DOHH2 (cell line): Measurements from ENCODE around the gene LRMDA.

Source experiments
- H3F3A ChIP-seq: fragments of 200-600 bp; sonication (generic), shearing (Covaris generic); 2 replicates; pipeline ENCODE4 v1.6.0; 2016; ENCODE audit warnings: antibody characterized with exemption, mild to moderate bottlenecking; ENCODE audit not compliant: control insufficient read depth, insufficient read depth
- H3K27ac ChIP-seq: fragments of 200-600 bp; sonication (generic); 2 replicates; pipeline ENCODE4 v1.5.1; 2014; ENCODE audit warnings: low read depth, mild to moderate bottlenecking, low read length, moderate library complexity
- H3K27me3 ChIP-seq: fragments of 200-600 bp; sonication (generic); 2 replicates; pipeline ENCODE4 v1.6.1; 2014; ENCODE audit warnings: mild to moderate bottlenecking, low read length, mixed read lengths; ENCODE audit not compliant: control insufficient read depth
- H3K36me3 ChIP-seq: fragments of 200-600 bp; sonication (generic); 2 replicates; pipeline ENCODE4 v1.6.1; 2014; ENCODE audit warnings: mild to moderate bottlenecking, low read length, moderate library complexity, mixed read lengths; ENCODE audit not compliant: control insufficient read depth
- H3K4me1 ChIP-seq: fragments of 200-600 bp; sonication (generic); 2 replicates; pipeline ENCODE4 v1.6.1; 2014; ENCODE audit warnings: mild to moderate bottlenecking, low read length, mixed read lengths; ENCODE audit not compliant: control insufficient read depth
- H3K4me2 ChIP-seq: fragments of 200-600 bp; sonication (generic); 2 replicates; pipeline ENCODE4 v1.6.0; 2014; ENCODE audit warnings: mild to moderate bottlenecking, low read length, moderate library complexity
- H3K4me3 ChIP-seq: fragments of 200-600 bp; sonication (generic); 2 replicates; pipeline ENCODE4 v1.5.1; 2014; ENCODE audit warnings: mild to moderate bottlenecking, low read length, mixed read lengths
- H3K79me2 ChIP-seq: fragments of 200-600 bp; sonication (generic); 2 replicates; pipeline ENCODE4 v1.6.1; 2014; ENCODE audit warnings: mild to moderate bottlenecking, low read length, mixed read lengths; ENCODE audit not compliant: control insufficient read depth
- H3K9me2 ChIP-seq: fragments of 200-600 bp; sonication (generic); replicated peaks from 2 replicates; pipeline ENCODE4 v1.6.1; 2014; ENCODE audit warnings: mild to moderate bottlenecking, low read length, mixed read lengths; ENCODE audit not compliant: control insufficient read depth
- H3K9me3 ChIP-seq: fragments of 200-600 bp; sonication (generic); 2 replicates; pipeline ENCODE4 v1.6.1; 2014; ENCODE audit warnings: antibody characterized with exemption, low read length, mixed read lengths; ENCODE audit not compliant: control insufficient read depth, insufficient read depth
- H4K20me1 ChIP-seq: fragments of 200-600 bp; sonication (generic); 2 replicates; pipeline ENCODE4 v1.6.0; 2014; ENCODE audit warnings: low read depth, mild to moderate bottlenecking, antibody characterized with exemption, low read length, moderate library complexity; ENCODE audit not compliant: control insufficient read depth, insufficient read depth
- EZH2phosphoT487 ChIP-seq: fragments of 200-600 bp; sonication (generic); IDR thresholded peaks from 2 replicates; pipeline ENCODE4 v1.6.1; 2017; ENCODE audit warnings: borderline replicate concordance, mild to moderate bottlenecking, antibody characterized with exemption, low read length, moderate library complexity, mixed read lengths
- TF ChIP-seq, protein P1 (sequence below): fragments of 200-600 bp; sonication (generic); IDR thresholded peaks from one replicate; pipeline ENCODE4 v1.5.1; 2014; ENCODE audit warnings: antibody characterized with exemption, mild to moderate bottlenecking, low read depth, low read length; ENCODE audit not compliant: poor library complexity, severe bottlenecking

LRMDA gene

DNA sequence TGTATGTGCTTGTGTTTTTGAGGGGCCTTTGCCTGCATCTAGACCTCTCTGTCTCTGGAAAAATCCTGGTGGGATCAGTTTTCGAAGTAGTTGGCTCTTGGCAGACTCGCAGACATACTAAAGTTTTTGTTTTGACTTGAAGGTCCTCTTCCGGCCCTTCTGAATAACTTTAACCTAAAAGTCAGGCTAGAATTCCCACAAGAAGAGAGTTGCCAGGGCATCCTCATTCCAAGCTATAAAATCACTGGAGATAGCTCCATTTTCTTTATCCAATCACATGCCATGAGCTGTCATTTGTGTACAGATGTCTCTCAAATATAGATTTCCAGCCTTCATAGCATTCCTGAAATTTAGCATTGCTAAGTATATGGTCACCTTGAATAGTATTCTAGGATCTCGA lies 967.8 kb downstream of the LRMDA start:
- H3F3A ChIP-seq: no peaks in the 10 kb centered on the region
- no peak overlapping the region for H3K4me3 ChIP-seq
- no peak overlapping the region for H3K4me2 ChIP-seq
- no peaks in the 10 kb centered on the region for H3K9me3 ChIP-seq
- H3K4me1 ChIP-seq: no peaks in the 10 kb centered on the region
- no peaks in the 10 kb centered on the region for H3K36me3 ChIP-seq
- no peaks in the 10 kb centered on the region for H3K79me2 ChIP-seq
- no peak overlapping the region for H3K27ac ChIP-seq
- TF ChIP-seq EZH2phosphoT487: no peak
- TF ChIP-seq, protein P1, sequence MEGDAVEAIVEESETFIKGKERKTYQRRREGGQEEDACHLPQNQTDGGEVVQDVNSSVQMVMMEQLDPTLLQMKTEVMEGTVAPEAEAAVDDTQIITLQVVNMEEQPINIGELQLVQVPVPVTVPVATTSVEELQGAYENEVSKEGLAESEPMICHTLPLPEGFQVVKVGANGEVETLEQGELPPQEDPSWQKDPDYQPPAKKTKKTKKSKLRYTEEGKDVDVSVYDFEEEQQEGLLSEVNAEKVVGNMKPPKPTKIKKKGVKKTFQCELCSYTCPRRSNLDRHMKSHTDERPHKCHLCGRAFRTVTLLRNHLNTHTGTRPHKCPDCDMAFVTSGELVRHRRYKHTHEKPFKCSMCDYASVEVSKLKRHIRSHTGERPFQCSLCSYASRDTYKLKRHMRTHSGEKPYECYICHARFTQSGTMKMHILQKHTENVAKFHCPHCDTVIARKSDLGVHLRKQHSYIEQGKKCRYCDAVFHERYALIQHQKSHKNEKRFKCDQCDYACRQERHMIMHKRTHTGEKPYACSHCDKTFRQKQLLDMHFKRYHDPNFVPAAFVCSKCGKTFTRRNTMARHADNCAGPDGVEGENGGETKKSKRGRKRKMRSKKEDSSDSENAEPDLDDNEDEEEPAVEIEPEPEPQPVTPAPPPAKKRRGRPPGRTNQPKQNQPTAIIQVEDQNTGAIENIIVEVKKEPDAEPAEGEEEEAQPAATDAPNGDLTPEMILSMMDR: no peak
- no peaks in the 10 kb centered on the region for H3K27me3 ChIP-seq
- no peaks in the 10 kb centered on the region for H3K9me2 ChIP-seq
- no peaks in the 10 kb centered on the region for H4K20me1 ChIP-seq

DNA sequence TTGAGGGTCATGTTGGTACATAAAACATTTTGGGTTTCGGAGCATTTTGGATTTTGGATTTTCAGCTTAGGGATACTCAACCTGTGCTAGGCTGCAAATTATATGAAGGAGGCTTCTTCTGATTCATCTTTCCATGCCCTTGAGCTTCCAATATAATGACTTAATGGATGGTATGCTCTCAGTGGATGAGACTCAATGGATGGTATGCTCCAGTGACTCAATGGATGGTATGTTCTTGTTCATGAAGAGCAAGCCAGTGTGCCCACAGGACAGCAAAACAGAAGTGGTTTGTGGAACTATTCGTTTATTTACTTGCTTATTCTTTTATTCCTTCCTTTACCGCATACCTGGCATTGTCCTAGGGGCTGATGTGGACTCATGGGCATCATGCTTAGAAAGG lies 969.6 kb downstream of the LRMDA start:
- no peaks in the 10 kb centered on the region for H3K9me3 ChIP-seq
- no peaks in the 10 kb centered on the region for H3K27me3 ChIP-seq
- no peak overlapping the region for H3K4me3 ChIP-seq
- TF ChIP-seq, protein P1: no peak
- no peak for TF ChIP-seq EZH2phosphoT487
- no peaks in the 10 kb centered on the region for H3K9me2 ChIP-seq
- no peak overlapping the region for H3K27ac ChIP-seq
- H3F3A ChIP-seq: no peaks in the 10 kb centered on the region
- no peaks in the 10 kb centered on the region for H3K4me1 ChIP-seq
- no peaks in the 10 kb centered on the region for H3K36me3 ChIP-seq
- no peaks in the 10 kb centered on the region for H4K20me1 ChIP-seq
- H3K79me2 ChIP-seq: no peaks in the 10 kb centered on the region
- H3K4me2 ChIP-seq: no peak overlapping the region

DNA sequence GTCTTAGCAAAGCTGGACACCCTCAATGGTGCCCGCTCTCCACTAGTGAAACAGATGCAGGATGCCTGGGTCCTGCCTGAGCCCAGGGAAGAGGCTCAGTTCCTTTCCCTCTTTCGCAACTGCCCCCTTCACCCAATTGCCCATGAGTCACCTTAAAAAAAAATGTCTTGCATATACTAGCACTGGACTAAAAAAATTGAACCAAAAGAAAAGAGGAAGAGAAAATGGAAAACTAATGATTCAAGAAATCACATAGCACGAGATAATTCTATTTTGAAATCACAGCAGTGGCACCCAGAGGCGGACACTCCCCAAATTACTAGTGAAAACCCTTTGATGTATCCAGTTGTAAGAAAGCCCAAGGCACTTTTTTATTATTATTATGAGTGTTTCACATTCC lies 972.5 kb downstream of the LRMDA start:
- Histone ChIP-seq H3K4me2 (no peak overlapping the region), H3K27me3 (no peaks in the 10 kb centered on the region), H3K27ac (no peak overlapping the region), H3K9me2 (no peaks in the 10 kb centered on the region), H3K4me1 (no peaks in the 10 kb centered on the region), H3K4me3 (no peak overlapping the region), H3K79me2 (no peaks in the 10 kb centered on the region), H3K9me3 (no peaks in the 10 kb centered on the region), H4K20me1 (no peaks in the 10 kb centered on the region), H3K36me3 (no peaks in the 10 kb centered on the region), H3F3A (no peaks in the 10 kb centered on the region)
- TF ChIP-seq, protein P1: no peak
- no peak for TF ChIP-seq EZH2phosphoT487

DNA sequence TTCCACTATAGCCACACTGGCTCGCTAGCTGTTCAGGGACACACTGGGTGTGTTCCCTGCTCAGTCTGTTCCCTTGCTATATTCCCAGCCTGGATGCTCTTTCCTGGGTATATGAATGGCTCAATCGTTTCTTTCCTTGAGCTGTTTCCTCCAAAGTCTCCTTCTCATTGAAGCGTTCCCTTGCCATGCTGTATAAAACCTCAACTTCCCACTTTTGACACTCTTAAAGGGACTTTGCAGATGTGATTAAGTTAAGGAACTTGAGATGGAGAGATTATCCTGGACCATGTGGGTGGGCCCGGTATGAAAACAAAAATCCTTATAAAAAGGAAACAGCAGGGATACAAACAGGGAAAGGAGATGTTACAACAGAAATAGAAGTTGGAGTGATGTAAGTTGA lies 973.1 kb downstream of the LRMDA start:
- H3K4me2 ChIP-seq: no peak overlapping the region
- H4K20me1 ChIP-seq: no peaks in the 10 kb centered on the region
- TF ChIP-seq, protein P1: no peak
- TF ChIP-seq EZH2phosphoT487: no peak
- H3K4me1 ChIP-seq: no peaks in the 10 kb centered on the region
- no peak overlapping the region for H3K4me3 ChIP-seq
- H3K9me3 ChIP-seq: no peaks in the 10 kb centered on the region
- H3K27me3 ChIP-seq: no peaks in the 10 kb centered on the region
- H3K27ac ChIP-seq: no peak overlapping the region
- H3K9me2 ChIP-seq: no peaks in the 10 kb centered on the region
- H3K36me3 ChIP-seq: no peaks in the 10 kb centered on the region
- no peaks in the 10 kb centered on the region for H3K79me2 ChIP-seq
- H3F3A ChIP-seq: no peaks in the 10 kb centered on the region
